GM12878 (cell line): ENCODE results near the gene SPG7. TPM values are rescaled to one million over a fixed set of nuclear protein-coding genes. Genes with fewer than 3 reads are reported as not detected.

Experiments
- BMI1 ChIP-seq: fragments of 450-650 bp; IDR thresholded peaks from 2 replicates; pipeline ENCODE4 v1.6.1; 2016; ENCODE audit warnings: mild to moderate bottlenecking, moderate library complexity, borderline replicate concordance
- NFIC ChIP-seq: IDR thresholded peaks from 2 replicates; pipeline ENCODE4 v1.6.1; 2012; ENCODE audit warnings: low read depth, mild to moderate bottlenecking, inconsistent platforms, low read length, moderate library complexity
- NR2C1 ChIP-seq: fragments of 450-650 bp; IDR thresholded peaks from 2 replicates; pipeline ENCODE4 v1.6.1; 2017; ENCODE audit warnings: antibody characterized with exemption, mild to moderate bottlenecking, moderate library complexity
- PML ChIP-seq: IDR thresholded peaks from 2 replicates; pipeline ENCODE4 v1.6.1; 2012; ENCODE audit warnings: low read length, inconsistent platforms
- POU2F2 ChIP-seq: IDR thresholded peaks from 3 replicates; pipeline ENCODE4 v1.6.1; 2011; ENCODE audit warnings: low read depth, mild to moderate bottlenecking, low read length, borderline replicate concordance
- RAD21 ChIP-seq: IDR thresholded peaks from 2 replicates; pipeline ENCODE4 v1.6.1; 2011; ENCODE audit warnings: mild to moderate bottlenecking, low read depth, low read length, moderate library complexity; ENCODE audit not compliant: insufficient read depth
- TAF1 ChIP-seq: IDR thresholded peaks from 2 replicates; pipeline ENCODE4 v1.6.1; 2011; ENCODE audit warnings: mild to moderate bottlenecking, low read depth, low read length, borderline replicate concordance
- YBX1 ChIP-seq: fragments of 450-650 bp; IDR thresholded peaks from 2 replicates; pipeline ENCODE4 v1.6.1; 2016; ENCODE audit warnings: antibody characterized with exemption
- ZNF384 ChIP-seq: IDR thresholded peaks from 2 replicates; pipeline ENCODE4 v1.6.1; 2012; ENCODE audit warnings: low read depth, mild to moderate bottlenecking, low read length, improper control_type of control experiment, borderline replicate concordance
- polyA plus RNA-seq, 11 experiments: library from polyadenylated mRNA; depleted of rRNA in 4 of 11; unstranded in 6 of 11; stranded (reverse) in 5 of 11; fragments of >200 nt; fragmentation: Nextera tagmentation in 4 of 11; fragmentation: Illumina TruSeq in 1 of 11; extraction: Ambion mirVana in 4 of 11; extraction: Trizol in 1 of 11; gene quantifications; 1 replicate in 1 of 11; 2 replicates in 10 of 11; pipeline versions ENCODE4 v1.2.1 to v1.2.3, GENCODE V29; 2011 to 2016; ENCODE audit warnings: inconsistent platforms in 2 of 11, missing spikeins in 2 of 11, low read depth in 1 of 11
- total RNA-seq, 4 experiments: library from RNA; depleted of rRNA in 3 of 4; stranded (reverse); fragments of >200 nt in 3 of 4; fragmentation: Illumina TruSeq in 1 of 4; extraction: Trizol in 1 of 4; gene quantifications; 2 replicates each; pipeline versions ENCODE4 v1.2.1 to v1.2.3, GENCODE V29; 2013 to 2021
- TF ChIP-seq, protein P1 (sequence below): fragments of 450-650 bp; IDR thresholded peaks from 2 replicates; pipeline ENCODE4 v1.6.1; 2017; ENCODE audit warnings: mild to moderate bottlenecking, moderate library complexity
- TF ChIP-seq, protein P2 (sequence below): IDR thresholded peaks from 2 replicates; pipeline ENCODE4 v1.6.1; 2012; ENCODE audit warnings: improper control_type of control experiment, low read depth, low read length; ENCODE audit not compliant: insufficient replicate concordance
- TF ChIP-seq, protein P3 (sequence below): IDR thresholded peaks from 2 replicates; pipeline ENCODE4 v1.6.1; 2011; ENCODE audit warnings: low read depth, low read length, improper control_type of control experiment, borderline replicate concordance
- TF ChIP-seq, protein P4 (sequence below): fragments of 450-650 bp; conservative IDR thresholded peaks from 2 replicates; pipeline ENCODE4 v1.6.1; 2017; ENCODE audit warnings: mild to moderate bottlenecking, moderate library complexity

SPG7 gene
- total and polyA plus RNA-seq, 10 of the 15 experiments (the other 5 are each of a cell fraction or from before 2014, with no cell fraction given) = 5.9 to 75.9 (median 52.5) TPM

DNA sequence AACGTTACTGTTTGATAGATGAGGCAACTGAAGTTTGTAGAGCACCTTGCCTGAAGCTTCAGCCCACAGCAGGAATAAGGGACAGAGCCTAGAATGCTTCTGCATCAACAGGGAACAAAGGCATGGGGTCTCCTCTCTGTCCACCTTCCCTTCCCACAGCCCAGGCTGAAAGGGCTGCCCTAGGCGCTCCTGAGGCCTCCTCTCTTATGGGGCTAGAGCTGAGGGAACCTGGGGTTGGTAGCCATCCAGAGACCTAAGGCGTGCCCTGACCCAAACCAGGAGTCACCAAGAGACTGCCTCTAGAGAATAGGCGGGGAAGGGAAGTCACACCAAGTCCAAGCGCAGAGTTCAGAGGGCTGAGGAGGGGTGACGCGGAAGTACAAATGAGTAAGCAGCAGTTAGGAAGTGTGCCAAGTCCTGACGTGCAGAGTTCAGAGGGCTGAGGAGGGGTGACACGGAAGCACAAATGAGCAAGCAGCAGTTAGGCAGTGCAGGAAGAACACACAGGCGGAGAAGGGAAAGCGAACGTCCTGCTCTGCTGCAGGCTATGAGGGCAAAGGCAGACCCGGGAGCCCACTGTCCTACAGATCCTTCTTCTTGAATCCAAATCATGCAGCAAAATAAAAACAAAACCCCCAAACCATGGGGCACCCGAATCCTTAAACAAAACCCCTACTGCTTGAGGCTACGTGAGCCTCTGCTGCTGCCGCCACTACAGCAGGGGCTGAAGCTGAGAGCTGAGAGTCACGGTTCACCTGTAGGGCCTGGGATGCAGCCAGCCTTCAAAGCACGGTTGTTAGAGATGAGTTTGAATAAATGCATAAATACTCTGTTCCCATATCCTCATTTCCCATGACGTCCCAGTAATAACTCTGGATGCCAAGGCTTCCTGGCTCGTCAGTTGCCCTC, 2.7 kb upstream of the SPG7 start (continued):
- no peak; the same call in 1 of the 2 replicates for TF ChIP-seq PML
- TF ChIP-seq, protein P1, sequence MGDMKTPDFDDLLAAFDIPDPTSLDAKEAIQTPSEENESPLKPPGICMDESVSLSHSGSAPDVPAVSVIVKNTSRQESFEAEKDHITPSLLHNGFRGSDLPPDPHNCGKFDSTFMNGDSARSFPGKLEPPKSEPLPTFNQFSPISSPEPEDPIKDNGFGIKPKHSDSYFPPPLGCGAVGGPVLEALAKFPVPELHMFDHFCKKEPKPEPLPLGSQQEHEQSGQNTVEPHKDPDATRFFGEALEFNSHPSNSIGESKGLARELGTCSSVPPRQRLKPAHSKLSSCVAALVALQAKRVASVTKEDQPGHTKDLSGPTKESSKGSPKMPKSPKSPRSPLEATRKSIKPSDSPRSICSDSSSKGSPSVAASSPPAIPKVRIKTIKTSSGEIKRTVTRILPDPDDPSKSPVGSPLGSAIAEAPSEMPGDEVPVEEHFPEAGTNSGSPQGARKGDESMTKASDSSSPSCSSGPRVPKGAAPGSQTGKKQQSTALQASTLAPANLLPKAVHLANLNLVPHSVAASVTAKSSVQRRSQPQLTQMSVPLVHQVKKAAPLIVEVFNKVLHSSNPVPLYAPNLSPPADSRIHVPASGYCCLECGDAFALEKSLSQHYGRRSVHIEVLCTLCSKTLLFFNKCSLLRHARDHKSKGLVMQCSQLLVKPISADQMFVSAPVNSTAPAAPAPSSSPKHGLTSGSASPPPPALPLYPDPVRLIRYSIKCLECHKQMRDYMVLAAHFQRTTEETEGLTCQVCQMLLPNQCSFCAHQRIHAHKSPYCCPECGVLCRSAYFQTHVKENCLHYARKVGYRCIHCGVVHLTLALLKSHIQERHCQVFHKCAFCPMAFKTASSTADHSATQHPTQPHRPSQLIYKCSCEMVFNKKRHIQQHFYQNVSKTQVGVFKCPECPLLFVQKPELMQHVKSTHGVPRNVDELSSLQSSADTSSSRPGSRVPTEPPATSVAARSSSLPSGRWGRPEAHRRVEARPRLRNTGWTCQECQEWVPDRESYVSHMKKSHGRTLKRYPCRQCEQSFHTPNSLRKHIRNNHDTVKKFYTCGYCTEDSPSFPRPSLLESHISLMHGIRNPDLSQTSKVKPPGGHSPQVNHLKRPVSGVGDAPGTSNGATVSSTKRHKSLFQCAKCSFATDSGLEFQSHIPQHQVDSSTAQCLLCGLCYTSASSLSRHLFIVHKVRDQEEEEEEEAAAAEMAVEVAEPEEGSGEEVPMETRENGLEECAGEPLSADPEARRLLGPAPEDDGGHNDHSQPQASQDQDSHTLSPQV = no peak
- no peak; the same call in 2 of the 3 replicates for TF ChIP-seq POU2F2
- TF ChIP-seq NFIC = no peak
- TF ChIP-seq, protein P2, sequence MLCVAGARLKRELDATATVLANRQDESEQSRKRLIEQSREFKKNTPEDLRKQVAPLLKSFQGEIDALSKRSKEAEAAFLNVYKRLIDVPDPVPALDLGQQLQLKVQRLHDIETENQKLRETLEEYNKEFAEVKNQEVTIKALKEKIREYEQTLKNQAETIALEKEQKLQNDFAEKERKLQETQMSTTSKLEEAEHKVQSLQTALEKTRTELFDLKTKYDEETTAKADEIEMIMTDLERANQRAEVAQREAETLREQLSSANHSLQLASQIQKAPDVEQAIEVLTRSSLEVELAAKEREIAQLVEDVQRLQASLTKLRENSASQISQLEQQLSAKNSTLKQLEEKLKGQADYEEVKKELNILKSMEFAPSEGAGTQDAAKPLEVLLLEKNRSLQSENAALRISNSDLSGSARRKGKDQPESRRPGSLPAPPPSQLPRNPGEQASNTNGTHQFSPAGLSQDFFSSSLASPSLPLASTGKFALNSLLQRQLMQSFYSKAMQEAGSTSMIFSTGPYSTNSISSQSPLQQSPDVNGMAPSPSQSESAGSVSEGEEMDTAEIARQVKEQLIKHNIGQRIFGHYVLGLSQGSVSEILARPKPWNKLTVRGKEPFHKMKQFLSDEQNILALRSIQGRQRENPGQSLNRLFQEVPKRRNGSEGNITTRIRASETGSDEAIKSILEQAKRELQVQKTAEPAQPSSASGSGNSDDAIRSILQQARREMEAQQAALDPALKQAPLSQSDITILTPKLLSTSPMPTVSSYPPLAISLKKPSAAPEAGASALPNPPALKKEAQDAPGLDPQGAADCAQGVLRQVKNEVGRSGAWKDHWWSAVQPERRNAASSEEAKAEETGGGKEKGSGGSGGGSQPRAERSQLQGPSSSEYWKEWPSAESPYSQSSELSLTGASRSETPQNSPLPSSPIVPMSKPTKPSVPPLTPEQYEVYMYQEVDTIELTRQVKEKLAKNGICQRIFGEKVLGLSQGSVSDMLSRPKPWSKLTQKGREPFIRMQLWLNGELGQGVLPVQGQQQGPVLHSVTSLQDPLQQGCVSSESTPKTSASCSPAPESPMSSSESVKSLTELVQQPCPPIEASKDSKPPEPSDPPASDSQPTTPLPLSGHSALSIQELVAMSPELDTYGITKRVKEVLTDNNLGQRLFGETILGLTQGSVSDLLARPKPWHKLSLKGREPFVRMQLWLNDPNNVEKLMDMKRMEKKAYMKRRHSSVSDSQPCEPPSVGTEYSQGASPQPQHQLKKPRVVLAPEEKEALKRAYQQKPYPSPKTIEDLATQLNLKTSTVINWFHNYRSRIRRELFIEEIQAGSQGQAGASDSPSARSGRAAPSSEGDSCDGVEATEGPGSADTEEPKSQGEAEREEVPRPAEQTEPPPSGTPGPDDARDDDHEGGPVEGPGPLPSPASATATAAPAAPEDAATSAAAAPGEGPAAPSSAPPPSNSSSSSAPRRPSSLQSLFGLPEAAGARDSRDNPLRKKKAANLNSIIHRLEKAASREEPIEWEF = no peak
- no peak for TF ChIP-seq ZNF384
- TF ChIP-seq TAF1 = peak; percentile 64; the same call in 1 of the 2 replicates
- peak; percentile 92 for TF ChIP-seq NR2C1
- no peak for TF ChIP-seq YBX1
- no peak for TF ChIP-seq BMI1
- no peak for TF ChIP-seq RAD21
- TF ChIP-seq, protein P3, sequence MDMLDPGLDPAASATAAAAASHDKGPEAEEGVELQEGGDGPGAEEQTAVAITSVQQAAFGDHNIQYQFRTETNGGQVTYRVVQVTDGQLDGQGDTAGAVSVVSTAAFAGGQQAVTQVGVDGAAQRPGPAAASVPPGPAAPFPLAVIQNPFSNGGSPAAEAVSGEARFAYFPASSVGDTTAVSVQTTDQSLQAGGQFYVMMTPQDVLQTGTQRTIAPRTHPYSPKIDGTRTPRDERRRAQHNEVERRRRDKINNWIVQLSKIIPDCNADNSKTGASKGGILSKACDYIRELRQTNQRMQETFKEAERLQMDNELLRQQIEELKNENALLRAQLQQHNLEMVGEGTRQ = no peak; the same call in 1 of the 2 replicates
- TF ChIP-seq, protein P4, sequence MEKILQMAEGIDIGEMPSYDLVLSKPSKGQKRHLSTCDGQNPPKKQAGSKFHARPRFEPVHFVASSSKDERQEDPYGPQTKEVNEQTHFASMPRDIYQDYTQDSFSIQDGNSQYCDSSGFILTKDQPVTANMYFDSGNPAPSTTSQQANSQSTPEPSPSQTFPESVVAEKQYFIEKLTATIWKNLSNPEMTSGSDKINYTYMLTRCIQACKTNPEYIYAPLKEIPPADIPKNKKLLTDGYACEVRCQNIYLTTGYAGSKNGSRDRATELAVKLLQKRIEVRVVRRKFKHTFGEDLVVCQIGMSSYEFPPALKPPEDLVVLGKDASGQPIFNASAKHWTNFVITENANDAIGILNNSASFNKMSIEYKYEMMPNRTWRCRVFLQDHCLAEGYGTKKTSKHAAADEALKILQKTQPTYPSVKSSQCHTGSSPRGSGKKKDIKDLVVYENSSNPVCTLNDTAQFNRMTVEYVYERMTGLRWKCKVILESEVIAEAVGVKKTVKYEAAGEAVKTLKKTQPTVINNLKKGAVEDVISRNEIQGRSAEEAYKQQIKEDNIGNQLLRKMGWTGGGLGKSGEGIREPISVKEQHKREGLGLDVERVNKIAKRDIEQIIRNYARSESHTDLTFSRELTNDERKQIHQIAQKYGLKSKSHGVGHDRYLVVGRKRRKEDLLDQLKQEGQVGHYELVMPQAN = no peak
